NCI-H146 treated with DMSO at 0.1 percent for 48 hours (cell line): Measurements from ENCODE around the gene RNLS.
"Not testable (repeated sequence)": the region's sequence is repeated elsewhere in the genome, so short reads cannot be mapped to it uniquely, and the experiment has no call there.

Experiments
- DNase-seq: peaks from one replicate; lab custom pipeline; 2025; ENCODE audit not compliant: unreplicated experiment; lab: John Stamatoyannopoulos, UW

RNLS gene

GRCh38 chr10:88486816-88487215 lies 96.3 kb downstream of the RNLS start:
- DNase-seq: not testable (repeated sequence)

DNA sequence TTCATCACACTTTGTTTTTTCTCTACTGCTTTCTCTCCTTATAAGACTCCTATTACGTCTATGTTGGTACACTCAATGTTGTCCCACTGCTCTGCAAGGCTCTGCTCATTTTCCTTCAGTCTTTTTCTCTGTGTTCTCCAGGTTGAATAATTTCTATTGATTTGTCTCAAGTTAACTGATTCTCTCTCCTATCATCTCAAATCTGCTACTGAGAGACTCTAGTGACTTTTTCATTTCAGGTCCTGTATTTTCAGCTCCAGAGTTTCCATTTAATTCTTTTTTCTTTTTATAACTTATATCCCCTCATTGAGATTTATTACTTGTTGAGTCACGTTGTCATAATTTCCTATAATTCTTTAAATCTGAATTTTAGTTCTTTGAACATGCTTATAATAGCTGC lies 100.9 kb downstream of the RNLS start:
- no peak for DNase-seq

- no peak for DNase-seq
Observed at GRCh38 chr10:88478256-88478655, 104.9 kb downstream of the RNLS start.

DNA sequence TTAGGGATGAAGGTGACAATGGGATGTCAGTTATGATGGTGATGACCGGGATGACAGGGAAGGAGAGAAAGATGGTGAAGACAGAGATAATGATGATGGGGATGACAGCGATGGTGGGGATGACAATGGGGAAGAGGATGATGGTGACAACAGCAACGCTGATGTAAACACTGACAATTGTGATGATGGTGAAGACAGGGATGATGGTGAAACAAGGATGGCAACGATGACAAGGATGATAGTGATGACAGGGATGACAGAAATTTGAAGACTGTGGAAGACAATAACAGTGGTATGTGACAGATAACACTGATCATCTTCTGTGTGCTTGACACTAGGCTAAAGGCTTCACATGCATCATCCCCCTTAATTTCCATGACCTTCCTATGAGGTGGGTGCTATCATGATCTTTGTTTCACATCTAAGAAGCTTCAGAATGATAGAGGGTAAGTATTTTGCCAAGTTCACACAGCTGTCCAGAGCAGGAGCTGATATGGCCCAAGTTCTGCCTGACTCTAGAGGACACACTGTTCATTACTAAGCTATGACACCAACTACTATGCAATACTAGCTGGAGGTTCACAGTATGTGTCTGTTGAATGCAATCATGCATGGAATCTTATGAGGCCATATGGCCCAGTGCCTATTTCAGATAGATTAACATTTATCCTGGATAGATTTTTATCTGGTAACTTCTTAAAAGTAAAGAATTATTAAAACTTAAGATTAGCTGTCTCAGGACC lies 105.6 kb downstream of the RNLS start:
- no peak for DNase-seq

- DNase-seq: no peak
Observed at GRCh38 chr10:88474884-88475844, 108.0 kb downstream of the RNLS start.

- DNase-seq: peak; percentile 69
Observed at GRCh38 chr10:88473989-88474883, 108.9 kb downstream of the RNLS start.

GRCh38 chr10:88472540-88472939 lies 110.6 kb downstream of the RNLS start:
- no peak for DNase-seq

DNA sequence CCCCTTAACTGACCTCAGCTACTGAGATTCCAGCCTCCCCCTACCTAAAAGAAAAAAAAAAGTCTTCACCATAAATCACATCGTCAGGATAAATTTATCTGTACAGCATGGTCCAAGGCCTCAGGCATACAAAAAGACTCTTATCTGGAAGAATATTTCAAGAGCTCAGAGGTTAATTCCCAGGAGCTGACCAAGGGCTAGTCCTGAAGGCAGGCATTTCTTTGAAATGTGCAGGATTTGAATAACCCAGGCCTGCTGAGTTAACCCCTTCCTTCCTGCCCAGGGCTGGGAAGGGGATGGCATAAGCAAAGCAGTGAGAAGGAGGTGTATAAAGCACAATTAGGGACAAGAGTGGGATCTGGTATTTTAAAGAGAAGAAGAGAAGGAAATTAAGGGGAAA lies 111.2 kb downstream of the RNLS start:
- no peak for DNase-seq

GRCh38 chr10:88467835-88468485 lies 115.2 kb downstream of the RNLS start:
- DNase-seq: no peak

DNA sequence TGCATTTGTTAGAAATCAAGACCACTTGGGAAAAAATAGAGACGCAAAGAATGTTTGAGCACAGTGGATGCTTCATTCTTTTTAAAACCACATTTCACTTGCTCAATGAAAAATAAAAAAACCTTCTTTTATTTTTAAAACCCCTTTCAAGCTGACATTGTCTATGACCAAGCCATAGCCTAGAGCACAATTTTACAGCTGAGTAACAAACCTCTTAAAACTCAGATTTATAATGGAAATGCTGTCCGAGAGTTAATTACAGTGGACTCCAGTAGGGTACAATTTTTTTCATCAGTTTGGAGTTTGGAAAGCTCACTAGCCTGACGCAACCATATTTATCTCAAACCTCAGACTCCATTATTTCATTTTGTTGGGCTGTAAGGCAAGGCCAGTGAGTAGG lies 116.3 kb downstream of the RNLS start:
- no peak for DNase-seq

GRCh38 chr10:88465765-88466164 lies 117.4 kb downstream of the RNLS start:
- DNase-seq: no peak

- DNase-seq: no peak
Observed at GRCh38 chr10:88463811-88464210, 119.3 kb downstream of the RNLS start.

DNA sequence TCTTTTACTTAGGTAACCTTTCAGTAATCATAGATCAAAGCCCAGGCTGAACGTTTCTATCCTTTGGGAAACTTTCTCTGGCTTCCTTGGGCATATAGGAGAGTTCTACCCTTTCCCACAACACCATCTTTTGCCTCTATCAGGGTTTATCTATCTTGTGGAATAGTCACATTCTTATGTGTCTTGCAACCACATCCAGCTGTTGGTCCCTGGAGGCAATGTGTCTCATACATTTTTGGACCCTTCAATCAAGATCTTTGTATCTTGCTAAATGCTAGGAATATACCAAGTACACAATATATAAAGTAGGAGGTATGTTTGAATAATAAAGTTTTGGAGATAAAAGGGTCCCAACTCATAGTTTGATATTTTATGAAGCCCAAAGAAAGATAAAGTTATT lies 121.7 kb downstream of the RNLS start:
- no peak for DNase-seq

DNA sequence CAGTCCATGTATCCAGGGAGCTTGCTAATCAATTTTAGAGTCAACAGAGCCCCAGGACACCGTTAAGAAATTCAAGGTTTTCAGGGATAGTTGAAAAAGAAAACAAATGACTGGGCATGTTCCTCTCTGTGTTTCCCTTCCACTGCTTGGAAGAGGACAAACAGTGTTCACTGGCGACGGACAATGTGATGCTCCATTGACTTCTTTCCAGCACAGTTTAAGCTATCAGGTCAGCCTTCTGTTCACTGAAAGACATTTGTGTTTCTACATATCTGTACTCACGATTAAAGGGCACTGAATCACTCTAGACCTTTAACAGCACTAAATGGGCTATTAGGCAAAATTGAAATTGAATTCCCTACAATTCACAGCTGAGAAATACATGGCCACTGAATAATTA lies 123.6 kb downstream of the RNLS start:
- DNase-seq: no peak

- DNase-seq: no peak
Observed at GRCh38 chr10:88458209-88458608, 124.9 kb downstream of the RNLS start.

DNA sequence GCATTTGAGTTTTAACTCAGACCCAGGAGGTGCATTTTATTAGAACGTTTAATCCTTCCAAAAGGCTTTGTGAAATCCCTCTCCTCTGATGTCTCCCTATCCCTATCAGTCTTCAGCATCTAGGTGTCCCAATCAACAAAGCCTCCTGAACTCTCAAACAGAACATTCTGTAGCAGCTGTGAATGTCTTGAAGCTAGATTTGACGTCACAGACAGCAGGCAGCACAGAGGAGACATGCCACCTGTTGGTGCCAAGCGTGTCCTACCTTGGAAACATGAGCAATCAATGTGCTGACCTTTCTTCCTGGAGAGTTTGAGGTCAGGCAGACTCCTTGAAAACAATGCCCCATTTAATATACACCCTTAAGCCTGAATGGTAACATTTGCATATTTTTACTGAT lies 125.5 kb downstream of the RNLS start:
- no peak for DNase-seq

- no peak for DNase-seq
Observed at GRCh38 chr10:88456730-88457129, 126.4 kb downstream of the RNLS start.

DNA sequence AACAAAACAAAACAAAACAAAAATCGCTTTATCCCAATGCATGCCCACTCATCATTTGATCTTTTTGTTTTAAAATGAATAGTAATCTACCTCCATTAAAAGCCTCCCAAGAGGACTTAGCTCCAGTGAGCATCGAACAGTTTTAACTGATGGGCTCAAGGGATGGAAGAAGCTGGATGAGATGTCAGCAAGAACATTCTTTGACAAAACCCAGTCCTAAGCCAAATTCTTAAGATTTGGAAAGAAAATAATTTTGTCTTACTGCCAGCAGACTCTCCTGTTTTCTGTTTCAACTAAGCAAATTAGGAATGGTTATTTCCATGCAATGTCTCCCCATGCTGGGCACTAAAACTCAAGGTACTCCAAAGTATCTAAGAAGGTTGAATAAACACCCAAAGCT lies 127.3 kb downstream of the RNLS start:
- DNase-seq: no peak

GRCh38 chr10:88450201-88450600 lies 132.9 kb downstream of the RNLS start:
- DNase-seq: no peak

- DNase-seq: no peak
Observed at GRCh38 chr10:88442716-88443115, 140.4 kb downstream of the RNLS start.

GRCh38 chr10:88440541-88440940 lies 142.6 kb downstream of the RNLS start:
- no peak for DNase-seq
